ENCODE measurements around the gene GEMIN2. TPM values are rescaled to one million over a fixed set of nuclear protein-coding genes. Genes with fewer than 3 reads are reported as not detected.

The GEMIN2 gene
- total RNA-seq, 2 experiments from 2014 or later: 14.6 to 16.1 TPM

GRCh38 chr14:39145266-39145966, 31.3 kb downstream of the GEMIN2 start:
- no peak overlapping the region for H3K4me3 ChIP-seq (ENCODE audit: low read length)
- ChIA-PET POLR2A (no interaction called here), CTCF (no interaction called here)
- no peak overlapping the region for H3K27ac Mint-ChIP-seq
- peaks cover 0 to 9% of the 10 kb centered on the region in 2 experiments for H3K9me3 ChIP-seq (ENCODE audit: control insufficient read depth in 1 of 2, insufficient read depth in 1 of 2, low read length in 2 of 2)
- H3K27me3 ChIP-seq (ENCODE audit: control insufficient read depth in 1 of 2, insufficient read depth in 2 of 2, low read length in 2 of 2): no peaks in the 10 kb centered on the region
- H3K36me3 ChIP-seq (ENCODE audit: insufficient read depth, low read length): peaks cover 21% of the 10 kb centered on the region
- H3K27ac ChIP-seq (ENCODE audit: low read depth in 1 of 2, low read length in 2 of 2): no peak overlapping the region
- no peak for TF ChIP-seq CTCF (IDR thresholded peaks at IDR 0.05)
- intact Hi-C loops (cut with DNase I, micrococcal nuclease): no loop called here
- peaks cover 59% of the 10 kb centered on the region for H3K36me3 Mint-ChIP-seq (ENCODE audit: low read depth)
- no peaks in the 10 kb centered on the region for H3K27me3 Mint-ChIP-seq
- H3K4me1 ChIP-seq (ENCODE audit: insufficient read depth, low read length): no peaks in the 10 kb centered on the region
- H3K9me3 Mint-ChIP-seq: peaks cover 2% of the 10 kb centered on the region
- DNase-seq (no peak), ATAC-seq (ENCODE audit: poor library complexity) (no peak)
- H3K4me1 Mint-ChIP-seq (ENCODE audit: low read depth): no peaks in the 10 kb centered on the region
- H3K4me3 Mint-ChIP-seq: no peak overlapping the region

- Mint-ChIP-seq H3K27me3 (no peaks in the 10 kb centered on the region), H3K9me3 (no peaks in the 10 kb centered on the region), H3K4me3 (no peak overlapping the region), H3K27ac (no peak overlapping the region), H3K36me3 (ENCODE audit: low read depth) (peaks cover 53% of the 10 kb centered on the region), H3K4me1 (ENCODE audit: low read depth) (no peaks in the 10 kb centered on the region)
- no peak for TF ChIP-seq CTCF (IDR thresholded peaks at IDR 0.05)
- intact Hi-C loops (cut with DNase I, micrococcal nuclease): no loop called here
- Histone ChIP-seq H3K27me3 (ENCODE audit: control insufficient read depth in 1 of 2, insufficient read depth in 2 of 2, low read length in 2 of 2) (no peaks in the 10 kb centered on the region), H3K36me3 (ENCODE audit: insufficient read depth, low read length) (peaks cover 59% of the 10 kb centered on the region), H3K27ac (ENCODE audit: low read depth in 1 of 2, low read length in 2 of 2) (no peak overlapping the region), H3K4me3 (ENCODE audit: low read length) (no peak overlapping the region), H3K4me1 (ENCODE audit: insufficient read depth, low read length) (no peaks in the 10 kb centered on the region), H3K9me3 (ENCODE audit: control insufficient read depth in 1 of 2, insufficient read depth in 1 of 2, low read length in 2 of 2) (no peaks in the 10 kb centered on the region)
- ChIA-PET CTCF (no interaction called here), POLR2A (no interaction called here)
- ATAC-seq (ENCODE audit: poor library complexity): no peak
- no peak for DNase-seq
Measured at GRCh38 chr14:39154594-39155189, 40.6 kb downstream of the GEMIN2 start.

GRCh38 chr14:39157491-39157890, 43.4 kb downstream of the GEMIN2 start:
- Mint-ChIP-seq H3K4me3 (no peak overlapping the region), H3K27me3 (no peaks in the 10 kb centered on the region), H3K4me1 (ENCODE audit: low read depth) (peaks cover 22% of the 10 kb centered on the region), H3K27ac (no peak overlapping the region), H3K36me3 (ENCODE audit: low read depth) (peaks cover 61% of the 10 kb centered on the region), H3K9me3 (no peaks in the 10 kb centered on the region)
- ChIA-PET POLR2A (interaction anchor here (2.2 kb wide), 1 partner anchor 13 kb away, joined by 9 read pairs; the partner anchor contains the start of gene TRAPPC6B), CTCF (no interaction called here)
- ATAC-seq (ENCODE audit: poor library complexity) (no peak), DNase-seq (no peak)
- Histone ChIP-seq H3K27me3 (ENCODE audit: control insufficient read depth in 1 of 2, insufficient read depth in 2 of 2, low read length in 2 of 2) (no peaks in the 10 kb centered on the region), H3K27ac (ENCODE audit: low read depth in 1 of 2, low read length in 2 of 2) (no peak overlapping the region), H3K4me3 (ENCODE audit: low read length) (no peak overlapping the region), H3K4me1 (ENCODE audit: insufficient read depth, low read length) (no peaks in the 10 kb centered on the region), H3K9me3 (ENCODE audit: control insufficient read depth in 1 of 2, insufficient read depth in 1 of 2, low read length in 2 of 2) (no peaks in the 10 kb centered on the region), H3K36me3 (ENCODE audit: insufficient read depth, low read length) (peaks cover 62% of the 10 kb centered on the region)
- TF ChIP-seq CTCF (IDR thresholded peaks at IDR 0.05): no peak
- intact Hi-C loops (cut with DNase I, micrococcal nuclease): no loop called here

Data from CD4-positive, alpha-beta T cell (primary cell).